ENCODE data around the gene TMEM50B.
"Not testable (repeated sequence)": the region's sequence is repeated elsewhere in the genome, so short reads cannot be mapped to it uniquely, and the experiment has no call there.

Gene TMEM50B

GRCh38 chr21:33479679-33480480, at the start of gene TMEM50B:
Gene TMEM50B, minus strand, starts transcription at chr21:33479974. Its CDS starts 11,089 bp downstream, at chr21:33468885.
- DNase-seq (ENCODE audit: low read depth) = peak; percentile 97

- DNase-seq (ENCODE audit: low read depth) = no peak
These were observed 43.2 kb upstream of the TMEM50B start for GRCh38 chr21:33522953-33523349.

- DNase-seq (ENCODE audit: low read depth) = no peak
These were observed 42.7 kb upstream of the TMEM50B start for GRCh38 chr21:33522297-33522952.

- no peak for DNase-seq (ENCODE audit: low read depth)
These were observed 39.1 kb upstream of the TMEM50B start for GRCh38 chr21:33518899-33519298.

GRCh38 chr21:33514229-33514628, 34.5 kb upstream of the TMEM50B start:
- DNase-seq (ENCODE audit: low read depth) = no peak

- no peak for DNase-seq (ENCODE audit: low read depth)
These were observed 32.7 kb upstream of the TMEM50B start for GRCh38 chr21:33512481-33512880.

GRCh38 chr21:33511639-33512038, 31.9 kb upstream of the TMEM50B start:
- DNase-seq (ENCODE audit: low read depth) = no peak

GRCh38 chr21:33510826-33511225, 31.1 kb upstream of the TMEM50B start:
- DNase-seq (ENCODE audit: low read depth) = no peak

- DNase-seq (ENCODE audit: low read depth) = not testable (repeated sequence)
These were observed 27.2 kb upstream of the TMEM50B start for GRCh38 chr21:33507003-33507402.

- no peak for DNase-seq (ENCODE audit: low read depth)
These were observed 26.1 kb upstream of the TMEM50B start for GRCh38 chr21:33505833-33506232.

GRCh38 chr21:33496345-33496744, 16.6 kb upstream of the TMEM50B start:
- DNase-seq (ENCODE audit: low read depth) = no peak

GRCh38 chr21:33495743-33496142, 16.0 kb upstream of the TMEM50B start:
- DNase-seq (ENCODE audit: low read depth) = no peak

- DNase-seq (ENCODE audit: low read depth) = no peak
These were observed 14.0 kb upstream of the TMEM50B start for GRCh38 chr21:33493756-33494155.

- DNase-seq (ENCODE audit: low read depth) = no peak
These were observed 12.8 kb upstream of the TMEM50B start for GRCh38 chr21:33492571-33492970.

- peak; percentile 90 for DNase-seq (ENCODE audit: low read depth)
These were observed 11.8 kb upstream of the TMEM50B start, which contains the start of gene DNAJC28 for GRCh38 chr21:33491373-33492102. Gene DNAJC28, minus strand, starts transcription at chr21:33491716. Its CDS starts 2,323 bp downstream, at chr21:33489393.

- DNase-seq (ENCODE audit: low read depth) = no peak
These were observed 11.2 kb upstream of the TMEM50B start for GRCh38 chr21:33490991-33491372.

- DNase-seq (ENCODE audit: low read depth) = no peak
These were observed 9.2 kb upstream of the TMEM50B start for GRCh38 chr21:33488936-33489335.

GRCh38 chr21:33487996-33488395, 8.2 kb upstream of the TMEM50B start:
- no peak for DNase-seq (ENCODE audit: low read depth)

- DNase-seq (ENCODE audit: low read depth) = no peak
These were observed 1.7 kb upstream of the TMEM50B start for GRCh38 chr21:33481314-33481943.

- no peak for DNase-seq (ENCODE audit: low read depth)
These were observed 818 bp upstream of the TMEM50B start for GRCh38 chr21:33480481-33481103.

GRCh38 chr21:33478935-33479678, 667 bp downstream of the TMEM50B start:
- peak; percentile 21 for DNase-seq (ENCODE audit: low read depth)
